Measurements from ENCODE around the gene GALNT14. TPM values are rescaled to one million over a fixed set of nuclear protein-coding genes. Genes with fewer than 3 reads are reported as not detected.

The GALNT14 gene
- total and polyA plus RNA-seq, 8 donors = 0.93 to 15.6 (median 1.4) TPM; not detected in 3

- H3K4me1 ChIP-seq = peaks cover 0 to 11% (median 0%) of the 10 kb centered on the region in 4 donors
- TF ChIP-seq POLR2A (IDR thresholded peaks at IDR 0.05) (no peak), CTCF (IDR thresholded peaks at IDR 0.05) (no peak), EP300 (IDR thresholded peaks at IDR 0.05) (no peak), POLR2AphosphoS5 (IDR thresholded peaks at IDR 0.05) (no peak)
- H3K27ac ChIP-seq = no peak overlapping the region
- DNase-seq = no peak
- H3K36me3 ChIP-seq = no peaks in the 10 kb centered on the region
- no peak overlapping the region for H3K4me3 ChIP-seq
- intact Hi-C loops (cut with DNase I; ENCODE audit: low total_unique reads) = no loop called here
- H3K9me3 ChIP-seq = no peaks in the 10 kb centered on the region
- no peaks in the 10 kb centered on the region for H3K27me3 ChIP-seq
- WGBS, 5 donors = 78 to 86% (median 81%) methylated on average over 15 of the region's 15 CpGs
These were observed 179.9 kb downstream of the GALNT14 start for GRCh38 chr2:30958193-30958917.

DNA sequence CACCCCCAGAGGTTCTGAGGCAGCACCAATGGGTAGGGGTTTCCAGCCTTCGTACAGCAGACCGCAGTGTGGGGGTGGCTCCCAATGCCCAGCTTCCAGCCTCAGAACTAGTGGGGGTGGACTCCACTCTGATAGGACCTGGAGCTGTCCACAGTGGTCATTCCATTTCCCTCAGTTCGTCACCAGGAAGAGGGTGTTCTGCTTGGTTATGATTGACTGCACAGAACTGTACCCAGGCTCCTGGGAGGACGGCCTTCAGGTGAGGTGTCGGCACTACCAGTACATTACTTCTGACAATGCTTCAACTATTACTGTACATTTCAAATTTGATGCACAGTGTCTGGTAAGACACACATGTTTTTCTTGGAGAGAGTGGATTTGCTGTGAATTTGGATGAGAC is 180.6 kb downstream of the GALNT14 start:
- WGBS, 5 donors = 89 to 98% (median 91%) methylated on average over 5 of the region's 5 CpGs
- Histone ChIP-seq H3K4me3 (no peak overlapping the region), H3K36me3 (no peaks in the 10 kb centered on the region), H3K4me1 (peaks cover 0 to 11% (median 0%) of the 10 kb centered on the region in 4 donors), H3K9me3 (no peaks in the 10 kb centered on the region), H3K27me3 (no peaks in the 10 kb centered on the region), H3K27ac (no peak overlapping the region)
- intact Hi-C loops (cut with DNase I; ENCODE audit: low total_unique reads) = no loop called here
- TF ChIP-seq POLR2AphosphoS5 (IDR thresholded peaks at IDR 0.05) (no peak), EP300 (IDR thresholded peaks at IDR 0.05) (no peak), POLR2A (IDR thresholded peaks at IDR 0.05) (no peak), CTCF (IDR thresholded peaks at IDR 0.05) (no peak)
- no peak for DNase-seq

- Histone ChIP-seq H3K9me3 (no peaks in the 10 kb centered on the region), H3K36me3 (no peaks in the 10 kb centered on the region), H3K27ac (no peak overlapping the region), H3K27me3 (no peaks in the 10 kb centered on the region), H3K4me3 (no peak overlapping the region), H3K4me1 (peaks cover 0 to 11% (median 0%) of the 10 kb centered on the region in 4 donors)
- DNase-seq = no peak
- no peak for TF ChIP-seq POLR2A (IDR thresholded peaks at IDR 0.05)
- peak in 1 of 3 donors; percentile 5 for TF ChIP-seq POLR2AphosphoS5 (IDR thresholded peaks at IDR 0.05)
- no peak for TF ChIP-seq EP300 (IDR thresholded peaks at IDR 0.05)
- no peak for TF ChIP-seq CTCF (IDR thresholded peaks at IDR 0.05)
- intact Hi-C loops (cut with DNase I; ENCODE audit: low total_unique reads) = no loop called here
These were observed 181.2 kb downstream of the GALNT14 start for GRCh38 chr2:30956995-30957394.

DNA sequence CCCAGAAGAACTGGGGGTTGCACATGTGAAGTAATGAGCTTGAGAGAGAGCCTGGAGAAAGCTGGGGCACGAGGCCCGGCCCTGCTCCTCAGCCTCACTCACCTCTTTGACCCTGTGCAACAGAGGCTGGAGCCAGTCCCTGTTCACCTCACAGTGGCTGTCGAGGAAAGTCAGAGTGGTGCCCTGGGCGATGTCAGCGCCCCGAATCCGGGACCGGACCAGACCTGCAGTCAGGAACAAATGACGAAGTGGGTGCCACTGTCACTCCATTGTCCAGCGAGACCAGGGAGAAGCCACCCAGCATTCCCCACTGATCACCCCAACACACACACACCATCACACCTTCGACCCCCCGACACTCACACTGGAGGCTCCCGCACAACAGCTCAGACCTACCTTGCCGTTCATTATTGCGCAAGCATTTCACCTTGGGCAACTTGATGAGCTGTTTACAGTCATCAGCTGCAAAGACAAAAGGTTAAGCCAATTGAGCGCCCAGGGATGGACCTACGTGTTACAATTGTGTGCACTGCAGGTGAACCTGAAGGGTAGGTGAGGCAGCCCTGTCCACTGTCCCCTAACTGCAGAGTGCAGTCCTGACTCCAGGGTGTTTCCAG is 182.6 kb downstream of the GALNT14 start:
- 92 to 99% (median 95%) methylated on average over 17 of the region's 17 CpGs for whole genome bisulfite sequencing, 5 donors
- no peak for DNase-seq
- H3K27ac ChIP-seq = no peak overlapping the region
- no peaks in the 10 kb centered on the region for H3K36me3 ChIP-seq
- peaks cover 0 to 11% (median 0%) of the 10 kb centered on the region in 4 donors for H3K4me1 ChIP-seq
- intact Hi-C loops (cut with DNase I; ENCODE audit: low total_unique reads) = no loop called here
- TF ChIP-seq POLR2AphosphoS5 (IDR thresholded peaks at IDR 0.05) (no peak), POLR2A (IDR thresholded peaks at IDR 0.05) (no peak), EP300 (IDR thresholded peaks at IDR 0.05) (no peak), CTCF (IDR thresholded peaks at IDR 0.05) (no peak)
- no peaks in the 10 kb centered on the region for H3K9me3 ChIP-seq
- no peaks in the 10 kb centered on the region for H3K27me3 ChIP-seq
- no peak overlapping the region for H3K4me3 ChIP-seq
